ENCODE data around the gene DIO1.

Gene DIO1

GRCh38 chr1:53945433-53946251 is 51.7 kb downstream of the DIO1 start, which contains the start of gene IFT25:
Gene IFT25, minus strand, starts transcription at chr1:53945699. Its CDS starts 5,617 bp downstream, at chr1:53940082.
- Histone ChIP-seq H3K36me3 (ENCODE audit: control insufficient read depth, low read length) (peaks cover 40% of the 10 kb centered on the region), H3K9me3 (ENCODE audit: control insufficient read depth, insufficient read depth, low read length) (no peaks in the 10 kb centered on the region), H4K20me1 (ENCODE audit: control insufficient read depth, insufficient read depth, low read depth, low read length) (peaks cover 16% of the 10 kb centered on the region; the same call in 1 of the 2 replicates), H3K4me2 (ENCODE audit: low read length) (peak within 1 kb of the TSS; percentile 100), H3K4me3 (ENCODE audit: low read length) (peak within 1 kb of the TSS; percentile 99), H3K27me3 (ENCODE audit: control insufficient read depth, low read length) (no peaks in the 10 kb centered on the region), H3K27ac (ENCODE audit: low read depth, low read length) (peak within 1 kb of the TSS; percentile 66), H3K9me2 (replicated peaks; ENCODE audit: control insufficient read depth, low read length) (no peaks in the 10 kb centered on the region), H3K4me1 (ENCODE audit: control insufficient read depth, low read length) (peaks cover 35% of the 10 kb centered on the region), H3K79me2 (ENCODE audit: control insufficient read depth, low read length) (peaks cover 72% of the 10 kb centered on the region), H3F3A (ENCODE audit: control insufficient read depth, insufficient read depth) (0 out of 2 replicates have a peak, but pooled peaks cover 4% of the 10 kb centered on the region)
- TF ChIP-seq, protein P1, sequence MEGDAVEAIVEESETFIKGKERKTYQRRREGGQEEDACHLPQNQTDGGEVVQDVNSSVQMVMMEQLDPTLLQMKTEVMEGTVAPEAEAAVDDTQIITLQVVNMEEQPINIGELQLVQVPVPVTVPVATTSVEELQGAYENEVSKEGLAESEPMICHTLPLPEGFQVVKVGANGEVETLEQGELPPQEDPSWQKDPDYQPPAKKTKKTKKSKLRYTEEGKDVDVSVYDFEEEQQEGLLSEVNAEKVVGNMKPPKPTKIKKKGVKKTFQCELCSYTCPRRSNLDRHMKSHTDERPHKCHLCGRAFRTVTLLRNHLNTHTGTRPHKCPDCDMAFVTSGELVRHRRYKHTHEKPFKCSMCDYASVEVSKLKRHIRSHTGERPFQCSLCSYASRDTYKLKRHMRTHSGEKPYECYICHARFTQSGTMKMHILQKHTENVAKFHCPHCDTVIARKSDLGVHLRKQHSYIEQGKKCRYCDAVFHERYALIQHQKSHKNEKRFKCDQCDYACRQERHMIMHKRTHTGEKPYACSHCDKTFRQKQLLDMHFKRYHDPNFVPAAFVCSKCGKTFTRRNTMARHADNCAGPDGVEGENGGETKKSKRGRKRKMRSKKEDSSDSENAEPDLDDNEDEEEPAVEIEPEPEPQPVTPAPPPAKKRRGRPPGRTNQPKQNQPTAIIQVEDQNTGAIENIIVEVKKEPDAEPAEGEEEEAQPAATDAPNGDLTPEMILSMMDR (IDR thresholded peaks at IDR 0.05; ENCODE audit: low read depth, low read length, poor library complexity, severe bottlenecking): no peak
- TF ChIP-seq EZH2phosphoT487 (IDR thresholded peaks at IDR 0.05; ENCODE audit: borderline replicate concordance, low read length): no peak

DNA sequence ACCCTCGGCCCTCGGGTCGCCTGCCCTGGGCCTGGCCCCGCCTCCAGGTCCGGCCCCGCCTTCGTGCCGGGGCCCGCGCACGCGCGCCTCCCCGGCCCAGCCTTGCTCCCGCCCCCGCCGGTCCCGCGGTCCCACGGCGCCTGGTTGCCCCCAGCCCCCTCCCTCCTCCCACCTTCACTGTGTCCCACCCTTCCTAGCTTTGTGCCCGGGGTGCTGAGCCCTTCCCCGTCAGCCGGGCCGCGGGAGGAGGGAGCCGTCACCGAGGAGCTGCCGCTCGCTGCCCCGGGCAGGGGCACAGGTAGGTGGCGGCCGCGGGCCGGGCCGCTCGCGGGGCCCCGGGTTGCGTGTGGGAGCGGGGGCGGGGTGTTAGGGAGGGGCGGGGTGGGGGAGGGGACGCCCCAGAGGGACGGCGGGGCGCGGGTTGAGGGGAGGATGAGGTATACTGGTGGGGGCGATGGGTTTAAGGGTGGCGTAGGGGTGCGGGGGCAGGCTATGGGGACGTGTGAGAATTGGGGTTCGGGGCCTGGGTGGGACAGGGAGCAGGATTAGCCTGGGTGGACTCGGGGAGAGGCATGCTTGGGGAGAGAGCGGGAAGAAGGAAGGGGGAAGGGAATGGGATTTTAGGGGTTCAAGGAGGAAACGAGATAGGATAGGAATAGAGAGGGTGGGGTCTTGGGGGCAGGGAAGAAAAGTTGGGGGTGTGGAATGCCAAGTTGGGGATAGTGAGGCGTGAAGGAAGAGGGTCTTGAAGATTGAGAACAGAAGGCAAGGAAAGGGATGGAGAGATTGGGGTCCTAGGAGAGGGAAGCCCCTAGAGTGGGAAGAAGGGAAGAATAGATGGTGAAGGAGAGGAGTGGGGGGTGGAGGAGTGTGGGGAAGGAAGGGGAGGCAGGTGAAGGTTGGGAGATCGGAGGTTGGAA is 52.5 kb downstream of the DIO1 start, which contains the start of gene LRRC42:
Gene LRRC42 (plus strand): TSS at position 99 of the 920 bp plus-strand sequence. CDS start 5,650 bp downstream, outside the sequence.
- H3K4me3 ChIP-seq (ENCODE audit: low read length): peak within 1 kb of the TSS; percentile 99
- H3K4me1 ChIP-seq (ENCODE audit: control insufficient read depth, low read length): peaks cover 35% of the 10 kb centered on the region
- no peaks in the 10 kb centered on the region for H3K9me3 ChIP-seq (ENCODE audit: control insufficient read depth, insufficient read depth, low read length)
- H3K4me2 ChIP-seq (ENCODE audit: low read length): peak within 1 kb of the TSS; percentile 100
- H3K27ac ChIP-seq (ENCODE audit: low read depth, low read length): peak within 1 kb of the TSS; percentile 66
- no peak for TF ChIP-seq EZH2phosphoT487 (IDR thresholded peaks at IDR 0.05; ENCODE audit: borderline replicate concordance, low read length)
- TF ChIP-seq, protein P1 (IDR thresholded peaks at IDR 0.05; ENCODE audit: low read depth, low read length, poor library complexity, severe bottlenecking): peak; percentile 34
- no peaks in the 10 kb centered on the region for H3K27me3 ChIP-seq (ENCODE audit: control insufficient read depth, low read length)
- H3K9me2 ChIP-seq (replicated peaks; ENCODE audit: control insufficient read depth, low read length): no peaks in the 10 kb centered on the region
- H4K20me1 ChIP-seq (ENCODE audit: control insufficient read depth, insufficient read depth, low read depth, low read length): peaks cover 16% of the 10 kb centered on the region; the same call in 1 of the 2 replicates
- peaks cover 40% of the 10 kb centered on the region for H3K36me3 ChIP-seq (ENCODE audit: control insufficient read depth, low read length)
- H3F3A ChIP-seq (ENCODE audit: control insufficient read depth, insufficient read depth): 0 out of 2 replicates have a peak, but pooled peaks cover 4% of the 10 kb centered on the region
- peaks cover 72% of the 10 kb centered on the region for H3K79me2 ChIP-seq (ENCODE audit: control insufficient read depth, low read length)

DNA sequence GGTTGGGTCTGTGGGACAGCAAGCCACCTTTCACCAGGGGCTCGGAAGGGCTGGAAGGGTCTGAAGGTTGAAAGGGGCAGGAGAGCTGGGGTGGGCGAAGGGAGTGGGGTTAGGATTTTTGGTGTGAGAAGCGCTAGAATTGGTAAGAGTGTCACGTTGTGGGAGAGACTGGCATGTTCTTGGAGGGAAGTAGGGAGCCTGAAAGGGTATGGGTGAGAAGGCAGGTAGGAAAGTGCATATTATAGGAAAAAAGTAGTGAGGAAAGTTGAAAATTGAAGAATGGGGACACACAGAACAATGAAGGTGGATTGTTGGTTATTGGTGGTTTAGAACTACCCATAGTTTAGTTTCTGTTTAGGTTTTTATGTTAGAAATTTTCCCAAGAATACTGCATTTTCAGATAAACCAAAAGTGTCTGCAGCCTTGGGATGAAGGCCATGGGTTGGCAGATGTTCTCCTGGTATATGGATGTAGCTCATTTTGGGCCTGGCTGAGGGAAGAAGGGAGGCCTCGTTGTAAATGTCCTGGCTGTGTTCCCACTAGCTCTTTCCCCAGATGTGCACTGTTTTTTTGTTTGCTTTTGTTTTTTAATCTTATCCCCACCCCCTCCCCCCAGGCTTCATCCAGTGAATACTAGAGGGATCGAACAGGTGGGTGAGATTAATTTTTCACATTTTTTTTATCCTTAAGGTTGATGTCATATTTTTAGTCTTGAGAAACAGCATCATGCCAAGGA is 53.4 kb downstream of the DIO1 start:
- peaks cover 16% of the 10 kb centered on the region; the same call in 1 of the 2 replicates for H4K20me1 ChIP-seq (ENCODE audit: control insufficient read depth, insufficient read depth, low read depth, low read length)
- H3F3A ChIP-seq (ENCODE audit: control insufficient read depth, insufficient read depth): 0 out of 2 replicates have a peak, but pooled peaks cover 4% of the 10 kb centered on the region
- no peaks in the 10 kb centered on the region for H3K27me3 ChIP-seq (ENCODE audit: control insufficient read depth, low read length)
- H3K9me2 ChIP-seq (replicated peaks; ENCODE audit: control insufficient read depth, low read length): no peaks in the 10 kb centered on the region
- H3K36me3 ChIP-seq (ENCODE audit: control insufficient read depth, low read length): peaks cover 43% of the 10 kb centered on the region
- peak overlapping the region; percentile 99 for H3K4me3 ChIP-seq (ENCODE audit: low read length)
- no peak for TF ChIP-seq EZH2phosphoT487 (IDR thresholded peaks at IDR 0.05; ENCODE audit: borderline replicate concordance, low read length)
- TF ChIP-seq, protein P1 (IDR thresholded peaks at IDR 0.05; ENCODE audit: low read depth, low read length, poor library complexity, severe bottlenecking): no peak
- H3K27ac ChIP-seq (ENCODE audit: low read depth, low read length): no peak overlapping the region
- H3K4me1 ChIP-seq (ENCODE audit: control insufficient read depth, low read length): peaks cover 35% of the 10 kb centered on the region
- peaks cover 65% of the 10 kb centered on the region for H3K79me2 ChIP-seq (ENCODE audit: control insufficient read depth, low read length)
- peak overlapping the region; percentile 89 for H3K4me2 ChIP-seq (ENCODE audit: low read length)
- H3K9me3 ChIP-seq (ENCODE audit: control insufficient read depth, insufficient read depth, low read length): no peaks in the 10 kb centered on the region

Measured in DOHH2 (cell line).